OCI-LY3 (cell line): Measurements from ENCODE around the gene ARRDC2.

Experiments used
- EZH2phosphoT487 ChIP-seq: fragments of 200-600 bp; shearing (Covaris generic); IDR thresholded peaks from 2 replicates; pipeline ENCODE4 v1.6.1; 2018; ENCODE audit warnings: antibody characterized with exemption, mixed run types, low read depth
- TF ChIP-seq, protein P1 (sequence below): fragments of 200-600, 300-600 bp; sonication (generic); IDR thresholded peaks from 2 replicates; pipeline ENCODE4 v1.5.1; 2014; ENCODE audit warnings: antibody characterized with exemption, low read length, low read depth

DNA sequence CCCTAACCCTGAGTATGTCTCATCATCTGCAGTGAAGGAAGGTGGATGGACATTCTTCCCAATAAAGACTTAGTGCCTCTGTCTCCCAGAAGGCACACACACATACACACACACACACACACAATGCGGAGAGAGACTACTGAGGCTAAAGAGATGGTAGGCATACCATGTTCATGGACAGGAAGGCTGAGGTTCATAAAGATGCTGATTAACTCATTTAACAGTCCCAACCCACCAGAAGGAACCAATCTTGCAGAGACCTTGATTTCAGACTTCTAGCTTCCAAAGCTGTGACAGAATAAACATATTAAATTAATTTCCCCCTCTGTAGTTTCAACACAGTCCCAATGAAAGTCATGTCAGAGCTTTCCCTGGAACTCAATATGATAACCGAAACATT is 33.1 kb downstream of the ARRDC2 start:
- TF ChIP-seq, protein P1, sequence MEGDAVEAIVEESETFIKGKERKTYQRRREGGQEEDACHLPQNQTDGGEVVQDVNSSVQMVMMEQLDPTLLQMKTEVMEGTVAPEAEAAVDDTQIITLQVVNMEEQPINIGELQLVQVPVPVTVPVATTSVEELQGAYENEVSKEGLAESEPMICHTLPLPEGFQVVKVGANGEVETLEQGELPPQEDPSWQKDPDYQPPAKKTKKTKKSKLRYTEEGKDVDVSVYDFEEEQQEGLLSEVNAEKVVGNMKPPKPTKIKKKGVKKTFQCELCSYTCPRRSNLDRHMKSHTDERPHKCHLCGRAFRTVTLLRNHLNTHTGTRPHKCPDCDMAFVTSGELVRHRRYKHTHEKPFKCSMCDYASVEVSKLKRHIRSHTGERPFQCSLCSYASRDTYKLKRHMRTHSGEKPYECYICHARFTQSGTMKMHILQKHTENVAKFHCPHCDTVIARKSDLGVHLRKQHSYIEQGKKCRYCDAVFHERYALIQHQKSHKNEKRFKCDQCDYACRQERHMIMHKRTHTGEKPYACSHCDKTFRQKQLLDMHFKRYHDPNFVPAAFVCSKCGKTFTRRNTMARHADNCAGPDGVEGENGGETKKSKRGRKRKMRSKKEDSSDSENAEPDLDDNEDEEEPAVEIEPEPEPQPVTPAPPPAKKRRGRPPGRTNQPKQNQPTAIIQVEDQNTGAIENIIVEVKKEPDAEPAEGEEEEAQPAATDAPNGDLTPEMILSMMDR: no peak
- no peak for TF ChIP-seq EZH2phosphoT487
